Measurements from ENCODE around the gene DGCR2. TPM values are rescaled to one million over a fixed set of nuclear protein-coding genes. Genes with fewer than 3 reads are reported as not detected.

Gene DGCR2
- total and polyA plus RNA-seq, 2 experiments from 2014 or later = 25.6 to 42.7 TPM

GRCh38 chr22:19134176-19134831 lies 12.1 kb upstream of the DGCR2 start:
- H3K9me3 ChIP-seq (ENCODE audit: low read depth) = no peaks in the 10 kb centered on the region
- H3K79me2 ChIP-seq (ENCODE audit: insufficient read depth) = no peaks in the 10 kb centered on the region
- H3K4me2 ChIP-seq (ENCODE audit: unreplicated experiment) = no peak overlapping the region
- no peaks in the 10 kb centered on the region for H3K9me2 ChIP-seq (ENCODE audit: insufficient read depth)
- no peaks in the 10 kb centered on the region for H3K4me1 ChIP-seq (ENCODE audit: insufficient read depth)
- in situ Hi-C loops (cut with MboI) = no loop called here
- TF ChIP-seq EZH2 (IDR thresholded peaks at IDR 0.05; ENCODE audit: insufficient read depth, poor library complexity, severe bottlenecking) = no peak
- no peak for TF ChIP-seq EZH2phosphoT487 (IDR thresholded peaks at IDR 0.05; ENCODE audit: insufficient read depth, low read depth)
- H3K36me3 ChIP-seq (ENCODE audit: low read depth) = no peaks in the 10 kb centered on the region; the same call in 1 of the 2 replicates
- H2AFZ ChIP-seq = no peak overlapping the region
- no peak overlapping the region for H3K9ac ChIP-seq
- WGBS, 2 experiments (ENCODE audit: low coverage in 1 of 2, low lambda C conversion rate in 2 of 2, missing lambda C conversion rate in 2 of 2) = 92 to 95% methylated on average over 20 to 21 of the region's 21 CpGs
- H3F3A ChIP-seq (ENCODE audit: insufficient read depth) = no peaks in the 10 kb centered on the region
- H3K4me3 ChIP-seq = no peak overlapping the region
- H3K27ac ChIP-seq = no peak overlapping the region
- H3K27me3 ChIP-seq (replicated peaks; ENCODE audit: insufficient read depth) = no peaks in the 10 kb centered on the region
- no peak for DNase-seq
- H4K20me1 ChIP-seq (ENCODE audit: insufficient read depth) = no peaks in the 10 kb centered on the region

GRCh38 chr22:19133561-19133960 lies 11.3 kb upstream of the DGCR2 start:
- no peaks in the 10 kb centered on the region for H3K9me2 ChIP-seq (ENCODE audit: insufficient read depth)

GRCh38 chr22:19132693-19133400 lies 10.6 kb upstream of the DGCR2 start:
- Histone ChIP-seq H3K27me3 (replicated peaks; ENCODE audit: insufficient read depth) (no peaks in the 10 kb centered on the region), H3F3A (ENCODE audit: insufficient read depth) (no peaks in the 10 kb centered on the region), H3K4me3 (no peak overlapping the region), H3K4me2 (ENCODE audit: unreplicated experiment) (no peak overlapping the region), H3K9me2 (ENCODE audit: insufficient read depth) (no peaks in the 10 kb centered on the region), H2AFZ (no peak overlapping the region), H3K79me2 (ENCODE audit: insufficient read depth) (no peaks in the 10 kb centered on the region), H4K20me1 (ENCODE audit: insufficient read depth) (no peaks in the 10 kb centered on the region), H3K36me3 (ENCODE audit: low read depth) (no peaks in the 10 kb centered on the region; the same call in 1 of the 2 replicates), H3K27ac (no peak overlapping the region), H3K9me3 (ENCODE audit: low read depth) (no peaks in the 10 kb centered on the region), H3K9ac (no peak overlapping the region), H3K4me1 (ENCODE audit: insufficient read depth) (no peaks in the 10 kb centered on the region)
- in situ Hi-C loops (cut with MboI) = no loop called here
- no peak for DNase-seq
- TF ChIP-seq EZH2phosphoT487 (IDR thresholded peaks at IDR 0.05; ENCODE audit: insufficient read depth, low read depth) (no peak), EZH2 (IDR thresholded peaks at IDR 0.05; ENCODE audit: insufficient read depth, poor library complexity, severe bottlenecking) (no peak)
- WGBS, 2 experiments (ENCODE audit: low coverage in 1 of 2, low lambda C conversion rate in 2 of 2, missing lambda C conversion rate in 2 of 2) = 86 to 90% methylated on average over 9 of the region's 9 CpGs

More at GRCh38 chr22:19133561-19133960, 11.3 kb upstream of the DGCR2 start:
- in situ Hi-C loops (cut with MboI) = no loop called here
- H2AFZ ChIP-seq = no peak overlapping the region
- no peak overlapping the region for H3K9ac ChIP-seq
- H3F3A ChIP-seq (ENCODE audit: insufficient read depth) = no peaks in the 10 kb centered on the region
- DNase-seq = no peak
- no peaks in the 10 kb centered on the region for H3K27me3 ChIP-seq (replicated peaks; ENCODE audit: insufficient read depth)
- H3K4me1 ChIP-seq (ENCODE audit: insufficient read depth) = no peaks in the 10 kb centered on the region
- no peaks in the 10 kb centered on the region for H3K79me2 ChIP-seq (ENCODE audit: insufficient read depth)
- H3K4me3 ChIP-seq = no peak overlapping the region
- no peaks in the 10 kb centered on the region for H4K20me1 ChIP-seq (ENCODE audit: insufficient read depth)
- H3K27ac ChIP-seq = no peak overlapping the region
- TF ChIP-seq EZH2 (IDR thresholded peaks at IDR 0.05; ENCODE audit: insufficient read depth, poor library complexity, severe bottlenecking) (no peak), EZH2phosphoT487 (IDR thresholded peaks at IDR 0.05; ENCODE audit: insufficient read depth, low read depth) (no peak)
- 91 to 94% methylated on average over 13 of the region's 13 CpGs for WGBS, 2 experiments (ENCODE audit: low coverage in 1 of 2, low lambda C conversion rate in 2 of 2, missing lambda C conversion rate in 2 of 2)
- no peaks in the 10 kb centered on the region for H3K9me3 ChIP-seq (ENCODE audit: low read depth)
- H3K4me2 ChIP-seq (ENCODE audit: unreplicated experiment) = no peak overlapping the region
- no peaks in the 10 kb centered on the region; the same call in 1 of the 2 replicates for H3K36me3 ChIP-seq (ENCODE audit: low read depth)

DNA sequence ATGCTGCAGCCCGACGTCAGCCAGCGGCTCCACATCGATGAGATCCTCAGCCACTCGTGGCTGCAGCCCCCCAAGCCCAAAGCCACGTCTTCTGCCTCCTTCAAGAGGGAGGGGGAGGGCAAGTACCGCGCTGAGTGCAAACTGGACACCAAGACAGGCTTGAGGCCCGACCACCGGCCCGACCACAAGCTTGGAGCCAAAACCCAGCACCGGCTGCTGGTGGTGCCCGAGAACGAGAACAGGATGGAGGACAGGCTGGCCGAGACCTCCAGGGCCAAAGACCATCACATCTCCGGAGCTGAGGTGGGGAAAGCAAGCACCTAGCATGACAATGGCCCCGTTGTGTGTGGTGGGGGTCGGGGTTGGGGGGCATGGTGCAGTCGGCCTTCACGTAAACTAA lies 9.9 kb upstream of the DGCR2 start:
- Histone ChIP-seq H3K4me1 (ENCODE audit: insufficient read depth) (no peaks in the 10 kb centered on the region), H3K27me3 (replicated peaks; ENCODE audit: insufficient read depth) (no peaks in the 10 kb centered on the region), H3K9me3 (ENCODE audit: low read depth) (no peaks in the 10 kb centered on the region), H4K20me1 (ENCODE audit: insufficient read depth) (no peaks in the 10 kb centered on the region), H3K27ac (no peak overlapping the region), H3K4me2 (ENCODE audit: unreplicated experiment) (no peak overlapping the region), H3K9ac (no peak overlapping the region), H2AFZ (no peak overlapping the region), H3F3A (ENCODE audit: insufficient read depth) (no peaks in the 10 kb centered on the region), H3K9me2 (ENCODE audit: insufficient read depth) (no peaks in the 10 kb centered on the region), H3K79me2 (ENCODE audit: insufficient read depth) (no peaks in the 10 kb centered on the region), H3K36me3 (ENCODE audit: low read depth) (no peaks in the 10 kb centered on the region; the same call in 1 of the 2 replicates), H3K4me3 (no peak overlapping the region)
- TF ChIP-seq EZH2 (IDR thresholded peaks at IDR 0.05; ENCODE audit: insufficient read depth, poor library complexity, severe bottlenecking) (no peak), EZH2phosphoT487 (IDR thresholded peaks at IDR 0.05; ENCODE audit: insufficient read depth, low read depth) (no peak)
- in situ Hi-C loops (cut with MboI) = no loop called here
- DNase-seq = no peak
- 94 to 95% methylated on average over 20 of the region's 20 CpGs for WGBS, 2 experiments (ENCODE audit: low coverage in 1 of 2, low lambda C conversion rate in 2 of 2, missing lambda C conversion rate in 2 of 2)

Measured in GM23248 (cell line).